Lung (tissue), 12 donors: Measurements from ENCODE around the gene KIAA0586. TPM values are rescaled to one million over a fixed set of nuclear protein-coding genes. Genes with fewer than 3 reads are reported as not detected.
"Not testable (repeated sequence)": the region's sequence is repeated elsewhere in the genome, so short reads cannot be mapped to it uniquely, and the experiment has no call there.

ENCODE experiments used
- ATAC-seq: fragments of 200-7000 bp; cut with Tn5 transposase; one replicate; pipeline ENCODE4 v1.9.1; 2020; ENCODE audit warnings: moderate number of reproducible peaks; ENCODE audit not compliant: insufficient read depth, low FRiP score
- DNase-seq, 3 donors: peaks; one replicate each; pipeline ENCODE4 v3.0.0-alpha.2; 2013 to 2017
- H3K27ac ChIP-seq, 2 donors: one replicate each; pipeline ENCODE4 v1.5.1; 2013; ENCODE audit warnings: mild to moderate bottlenecking in 2 of 2, moderate library complexity in 2 of 2, control low read depth in 1 of 2, inconsistent platforms in 1 of 2, low read depth in 1 of 2, low read length in 1 of 2
- H3K27me3 ChIP-seq, 3 donors: one replicate each; pipeline ENCODE4 v1.5.1; 2013; ENCODE audit warnings: low read length in 2 of 3; ENCODE audit not compliant: control insufficient read depth in 3 of 3, insufficient read depth in 3 of 3
- H3K36me3 ChIP-seq, 4 donors: one replicate each; pipeline ENCODE4 v1.5.1; 2013; ENCODE audit warnings: low read length in 4 of 4, mild to moderate bottlenecking in 1 of 4, moderate library complexity in 1 of 4; ENCODE audit not compliant: control insufficient read depth in 4 of 4, insufficient read depth in 4 of 4
- H3K4me1 ChIP-seq, 5 donors: one replicate each; pipeline ENCODE4 v1.5.1; 2013; ENCODE audit warnings: low read length in 5 of 5, mild to moderate bottlenecking in 2 of 5, moderate library complexity in 1 of 5; ENCODE audit not compliant: control insufficient read depth in 5 of 5, insufficient read depth in 5 of 5
- H3K4me3 ChIP-seq: one replicate; pipeline ENCODE4 v1.5.1; 2013; ENCODE audit warnings: mild to moderate bottlenecking, control low read depth, moderate library complexity
- H3K9ac ChIP-seq, 2 donors: one replicate each; pipeline ENCODE4 v1.5.1; 2013; ENCODE audit warnings: low read length in 2 of 2, control low read depth in 1 of 2; ENCODE audit not compliant: insufficient read depth in 1 of 2
- H3K9me3 ChIP-seq, 4 donors: one replicate each; pipeline ENCODE4 v1.5.1; 2013; ENCODE audit warnings: low read length in 3 of 4, mild to moderate bottlenecking in 1 of 4, moderate library complexity in 1 of 4; ENCODE audit not compliant: control insufficient read depth in 4 of 4, insufficient read depth in 3 of 4
- WGBS, 2 donors: extraction: QIAGEN DNeasy Blood & Tissue Kit; methylation state at CpG; one replicate each; pipeline ENCODE4 v1.1.7; 2013; 5-methylcytosine and 5-hydroxymethylcytosine counted together
- polyA plus RNA-seq, 2 donors: library from polyadenylated mRNA; stranded (reverse); fragments of 200-250 nt; gene quantifications; one replicate each; pipeline ENCODE4 v1.2.1, GENCODE V29; 2013
- total RNA-seq, 2 donors: library from RNA; depleted of rRNA in 1 of 2; stranded (reverse); fragments of >200 nt in 1 of 2; gene quantifications; one replicate each; pipeline ENCODE4 v1.2.1, GENCODE V29; 2014 to 2021
- TF ChIP-seq, protein P1 (sequence below): IDR thresholded peaks from 2 replicates; pipeline ENCODE4 v1.5.1; 2012; ENCODE audit warnings: mild to moderate bottlenecking; ENCODE audit errors: control extremely low read depth, extremely low read depth
- donor health status: control.
- donor health status: control.
- donor health status: Bipolar disorder and iron deficiency.
- donor health status: healthy.
- donor health status: DM: yes; HTN: yes; CAD: no.

KIAA0586 gene
- total and polyA plus RNA-seq, 4 donors = 5.3 to 30.1 (median 9.6) TPM

DNA sequence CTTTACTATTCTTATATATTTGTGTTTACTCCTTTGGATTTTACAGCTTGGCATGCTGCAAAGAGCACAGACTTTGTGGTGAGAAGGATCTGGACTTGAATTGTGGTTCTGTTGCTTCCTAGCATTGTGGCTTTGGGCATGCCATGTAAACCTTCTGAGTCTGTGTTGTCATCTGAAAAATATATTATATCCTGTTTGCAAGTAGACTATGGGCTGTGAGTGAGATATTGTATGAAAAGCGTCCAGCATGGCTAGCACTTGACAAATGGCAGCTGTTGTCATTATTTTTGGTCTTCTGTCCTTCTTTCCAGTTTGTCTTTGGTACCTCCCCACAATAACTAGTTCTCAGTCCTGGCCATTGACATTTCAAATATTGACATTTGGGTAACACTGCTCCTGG lies 148.4 kb downstream of the KIAA0586 start:
- TF ChIP-seq, protein P1, sequence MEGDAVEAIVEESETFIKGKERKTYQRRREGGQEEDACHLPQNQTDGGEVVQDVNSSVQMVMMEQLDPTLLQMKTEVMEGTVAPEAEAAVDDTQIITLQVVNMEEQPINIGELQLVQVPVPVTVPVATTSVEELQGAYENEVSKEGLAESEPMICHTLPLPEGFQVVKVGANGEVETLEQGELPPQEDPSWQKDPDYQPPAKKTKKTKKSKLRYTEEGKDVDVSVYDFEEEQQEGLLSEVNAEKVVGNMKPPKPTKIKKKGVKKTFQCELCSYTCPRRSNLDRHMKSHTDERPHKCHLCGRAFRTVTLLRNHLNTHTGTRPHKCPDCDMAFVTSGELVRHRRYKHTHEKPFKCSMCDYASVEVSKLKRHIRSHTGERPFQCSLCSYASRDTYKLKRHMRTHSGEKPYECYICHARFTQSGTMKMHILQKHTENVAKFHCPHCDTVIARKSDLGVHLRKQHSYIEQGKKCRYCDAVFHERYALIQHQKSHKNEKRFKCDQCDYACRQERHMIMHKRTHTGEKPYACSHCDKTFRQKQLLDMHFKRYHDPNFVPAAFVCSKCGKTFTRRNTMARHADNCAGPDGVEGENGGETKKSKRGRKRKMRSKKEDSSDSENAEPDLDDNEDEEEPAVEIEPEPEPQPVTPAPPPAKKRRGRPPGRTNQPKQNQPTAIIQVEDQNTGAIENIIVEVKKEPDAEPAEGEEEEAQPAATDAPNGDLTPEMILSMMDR = no peak
- Histone ChIP-seq H3K4me1 (peaks cover 0 to 24% (median 13%) of the 10 kb centered on the region in 5 donors), H3K36me3 (no peaks in the 10 kb centered on the region), H3K9ac (no peak overlapping the region), H3K4me3 (no peak overlapping the region), H3K27me3 (no peaks in the 10 kb centered on the region), H3K9me3 (no peaks in the 10 kb centered on the region), H3K27ac (no peak overlapping the region)
- ATAC-seq (no peak), DNase-seq (peak; percentile 16 to 66 (median 54))
- 10 to 20% methylated on average over 1 of the region's 1 CpG for WGBS, 2 donors

DNA sequence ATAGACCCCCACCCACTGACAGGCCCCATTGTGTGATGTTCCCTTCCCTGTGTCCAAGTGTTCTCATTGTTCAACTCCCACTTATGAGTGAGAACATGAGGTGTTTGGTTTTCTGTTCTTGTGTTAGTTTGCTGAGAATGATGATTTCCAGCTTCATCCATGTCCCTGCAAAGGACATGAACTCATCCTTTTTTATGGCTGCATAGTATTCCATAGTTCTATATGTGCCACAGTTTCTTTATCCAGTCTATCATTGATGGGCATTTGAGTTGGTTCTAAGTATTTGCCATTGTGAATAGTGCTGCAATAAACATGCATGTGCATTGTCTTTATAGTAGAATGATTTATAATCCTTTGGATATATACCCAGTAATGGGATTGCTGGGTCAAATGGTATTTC lies 152.5 kb downstream of the KIAA0586 start:
- H3K27ac ChIP-seq, H3K4me3 ChIP-seq, ATAC-seq, H3K36me3 ChIP-seq, H3K9me3 ChIP-seq, DNase-seq, H3K27me3 ChIP-seq, H3K9ac ChIP-seq: not testable (repeated sequence)
- peaks cover 0 to 11% (median 8%) of the 10 kb centered on the region in 5 donors for H3K4me1 ChIP-seq

DNA sequence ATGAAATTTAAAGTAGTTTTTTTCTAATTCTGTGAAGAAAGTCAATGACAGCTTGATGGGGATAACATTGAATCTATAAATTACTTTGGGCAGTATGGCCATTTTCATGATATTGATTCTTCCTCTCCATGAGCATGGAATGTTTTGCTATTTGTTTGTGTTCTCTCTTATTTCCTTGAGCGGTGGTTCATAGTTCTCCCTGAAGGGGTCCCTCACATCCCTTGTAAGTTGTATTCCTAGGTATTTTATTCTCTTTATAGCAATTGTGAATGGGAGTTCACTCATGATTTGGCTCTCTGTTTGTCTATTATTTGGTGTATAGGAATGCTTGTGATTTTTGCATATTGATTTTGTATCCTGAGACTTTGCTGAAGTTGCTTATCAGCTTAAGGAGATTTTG lies 153.9 kb downstream of the KIAA0586 start:
- H3K9ac ChIP-seq, H3K4me3 ChIP-seq, ATAC-seq, DNase-seq, H3K9me3 ChIP-seq, H3K27ac ChIP-seq, H3K36me3 ChIP-seq, H3K27me3 ChIP-seq, H3K4me1 ChIP-seq: not testable (repeated sequence)
- WGBS, 2 donors = 100% methylated on average over 1 of the region's 1 CpG

DNA sequence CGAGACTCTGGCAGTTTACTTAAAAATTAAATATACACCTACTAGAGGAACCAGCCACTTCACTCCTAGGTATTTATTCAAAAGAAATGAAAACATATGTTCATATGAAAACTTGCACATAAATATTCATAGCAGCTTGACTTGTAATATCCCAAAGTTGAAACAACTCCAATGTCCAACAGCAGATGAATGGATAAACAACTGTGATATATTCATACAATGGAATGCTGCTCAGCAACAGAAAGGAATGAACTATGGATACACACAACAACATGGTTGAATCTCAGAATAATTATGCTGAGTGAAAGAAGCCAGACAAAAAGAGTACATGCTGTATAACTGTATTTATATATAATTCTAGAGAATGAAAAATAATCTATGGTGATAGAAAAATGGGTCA lies 156.9 kb downstream of the KIAA0586 start:
- ATAC-seq (no peak), DNase-seq (peak in 2 of 3 donors; percentile 18 to 28)
- 72 to 75% methylated on average over 1 of the region's 1 CpG for WGBS, 2 donors
- TF ChIP-seq, protein P1 = no peak
- Histone ChIP-seq H3K4me1 (peaks cover 0 to 4% (median 0%) of the 10 kb centered on the region in 5 donors), H3K27me3 (no peaks in the 10 kb centered on the region), H3K27ac (no peak overlapping the region), H3K9me3 (peaks cover 0 to 3% (median 0%) of the 10 kb centered on the region in 4 donors), H3K9ac (no peak overlapping the region), H3K36me3 (no peaks in the 10 kb centered on the region), H3K4me3 (no peak overlapping the region)
